Endothelial cell of umbilical vein (primary cell): Measurements from ENCODE around the gene ARL8B. TPM values are rescaled to one million over a fixed set of nuclear protein-coding genes. Genes with fewer than 3 reads are reported as not detected.

ENCODE experiments used
- BruUV-seq: library from RNA; stranded (reverse); fragments of 400-500 nt; replicated peaks from 2 replicates; lab custom pipeline; 2021; lab: Mats Ljungman, UMichigan
- CTCF ChIA-PET: fragments of 300-600, 350-600 bp; sonication (Branson Sonifier 250); formaldehyde crosslinking; loops from one replicate; lab custom pipeline; 2021; ENCODE audit warnings: antibody characterized with exemption, inconsistent platforms; lab: Charles Lee
- POLR2A ChIA-PET: fragments of 300-600, 350-600 bp; sonication (Branson Sonifier 250); formaldehyde crosslinking; loops from one replicate; lab custom pipeline; 2021; ENCODE audit warnings: antibody characterized with exemption, inconsistent platforms; lab: Charles Lee
- DNase-seq: peaks from one replicate; pipeline ENCODE4 v3.0.0-alpha.2; 2011; ENCODE audit warnings: low read depth, low spot score
- FAIRE-seq: peaks from 2 replicates; lab custom pipeline; 2011; peaks lifted over from hg19 to GRCh38; lab: Jason Lieb, UNC
- H2AFZ ChIP-seq: 2 replicates; pipeline ENCODE4 v1.6.0; 2012; ENCODE audit warnings: low read depth, low read length, control low read depth, inconsistent platforms
- H3K27ac ChIP-seq: 2 replicates; pipeline ENCODE4 v1.5.1; 2011; ENCODE audit warnings: low read depth, mild to moderate bottlenecking, control low read depth, low read length, moderate library complexity; ENCODE audit not compliant: insufficient read depth
- H3K27me3 ChIP-seq, 2 experiments: 2 replicates each; pipeline versions ENCODE4 v1.6.0 to v1.6.1; 2011; ENCODE audit warnings: low read length in 2 of 2, mixed read lengths in 1 of 2; ENCODE audit not compliant: control insufficient read depth in 2 of 2, insufficient read depth in 2 of 2
- H3K36me3 ChIP-seq, 2 experiments: 2 replicates in 1 of 2; 3 replicates in 1 of 2; pipeline ENCODE4 v1.5.1; 2011; ENCODE audit warnings: low read length in 2 of 2, mild to moderate bottlenecking in 1 of 2, moderate library complexity in 1 of 2; ENCODE audit not compliant: control insufficient read depth in 2 of 2, insufficient read depth in 2 of 2; ENCODE audit errors: extremely low read depth in 1 of 2
- H3K4me1 ChIP-seq: 3 replicates; pipeline ENCODE4 v1.5.1; 2011; ENCODE audit warnings: mild to moderate bottlenecking, low read length; ENCODE audit not compliant: control insufficient read depth, insufficient read depth; ENCODE audit errors: extremely low read depth
- H3K4me2 ChIP-seq: 2 replicates; pipeline ENCODE4 v1.6.1; 2011; ENCODE audit warnings: low read length, control low read depth, mixed read lengths; ENCODE audit not compliant: insufficient read depth
- H3K4me3 ChIP-seq, 3 experiments: fragments of 200-600 bp in 1 of 3; sonication (generic), shearing (Covaris generic) in 1 of 3; replicated peaks in 1 of 3; 2 replicates each; pipeline ENCODE4 v1.5.1; 2011 to 2016; ENCODE audit warnings: control low read depth in 3 of 3, low read length in 3 of 3, mild to moderate bottlenecking in 2 of 3, inconsistent platforms in 1 of 3, low read depth in 1 of 3, moderate library complexity in 1 of 3; ENCODE audit not compliant: insufficient read depth in 1 of 3
- H3K79me2 ChIP-seq: 2 replicates; pipeline ENCODE4 v1.6.0; 2012; ENCODE audit warnings: low read length, inconsistent platforms; ENCODE audit not compliant: control insufficient read depth, insufficient read depth
- H3K9ac ChIP-seq: replicated peaks from 2 replicates; pipeline ENCODE3; 2011; ENCODE audit warnings: low read length, control low read depth; ENCODE audit not compliant: insufficient read depth; ENCODE audit errors: extremely low read depth
- H3K9me1 ChIP-seq: replicated peaks from 3 replicates; pipeline ENCODE4 v1.6.0; 2011; ENCODE audit warnings: mild to moderate bottlenecking, low read length; ENCODE audit not compliant: control insufficient read depth, insufficient read depth; ENCODE audit errors: extremely low read depth
- H3K9me3 ChIP-seq: replicated peaks from 2 replicates; pipeline ENCODE4 v1.5.1; 2012; ENCODE audit warnings: low read length, inconsistent platforms; ENCODE audit not compliant: control insufficient read depth, insufficient read depth
- H4K20me1 ChIP-seq: replicated peaks from 2 replicates; pipeline ENCODE3; 2011; ENCODE audit warnings: mild to moderate bottlenecking, low read length; ENCODE audit not compliant: control insufficient read depth, insufficient read depth; ENCODE audit errors: extremely low read depth
- EZH2 ChIP-seq: IDR thresholded peaks from 2 replicates; pipeline ENCODE4 v1.6.1; 2012; ENCODE audit warnings: borderline replicate concordance, low read depth, mild to moderate bottlenecking, moderate library complexity, low read length, inconsistent platforms; ENCODE audit not compliant: severe bottlenecking
- FOS ChIP-seq: IDR thresholded peaks from 2 replicates; pipeline ENCODE4 v1.6.1; 2011; ENCODE audit warnings: mild to moderate bottlenecking, low read length, moderate library complexity, borderline replicate concordance; ENCODE audit not compliant: insufficient read depth
- GATA2 ChIP-seq: IDR thresholded peaks from 2 replicates; pipeline ENCODE4 v1.7.0; 2011; ENCODE audit warnings: low read depth, mild to moderate bottlenecking, moderate library complexity, mixed read lengths, low read length; ENCODE audit not compliant: insufficient read length, insufficient read depth
- JUN ChIP-seq: IDR thresholded peaks from 2 replicates; pipeline ENCODE4 v1.6.1; 2011; ENCODE audit warnings: borderline replicate concordance, low read depth; ENCODE audit not compliant: insufficient read length, insufficient read depth
- MYC ChIP-seq: IDR thresholded peaks from one replicate; pipeline ENCODE4 v1.6.1; 2011; ENCODE audit warnings: mild to moderate bottlenecking, low read depth, low read length
- POLR2A ChIP-seq: IDR thresholded peaks from 2 replicates; pipeline ENCODE4 v1.6.1; 2012; ENCODE audit warnings: low read depth, mild to moderate bottlenecking, control low read depth, low read length
- POLR2AphosphoS5 ChIP-seq: IDR thresholded peaks from 2 replicates; pipeline ENCODE4 v1.6.1; 2012; ENCODE audit warnings: low read depth, mild to moderate bottlenecking, control low read depth, low read length, moderate library complexity; ENCODE audit not compliant: insufficient read depth
- dilution Hi-C: fragments of 300-500 bp; cut with MboI; formaldehyde crosslinking; loops from one replicate; pipeline ENCODE4 v1.15.0; 2019; ENCODE audit warnings: low sequenced_read_pairs; ENCODE audit not compliant: extremely low pct_ligation_motif_present
- intact Hi-C: fragments of 100-400 bp; cut with micrococcal nuclease; formaldehyde crosslinking; loops from one replicate; pipeline ENCODE4 v1.10.0; 2022
- polyA plus RNA-seq, 4 experiments: library from polyadenylated mRNA; depleted of rRNA in 3 of 4; stranded (reverse) in 3 of 4; unstranded in 1 of 4; fragments of >200 nt; gene quantifications; 2 replicates each; pipeline versions ENCODE4 v1.2.1 to v1.2.3, GENCODE V29; 2011 to 2012; ENCODE audit warnings: missing spikeins in 1 of 4
- total RNA-seq: library from RNA; stranded (reverse); gene quantifications from 2 replicates; pipeline ENCODE4 v1.2.3, GENCODE V29; 2021
- TF ChIP-seq, protein P1 (sequence below): IDR thresholded peaks from 2 replicates; pipeline ENCODE4 v1.6.1; 2011; ENCODE audit not compliant: insufficient read depth, insufficient read length
- TF ChIP-seq, protein P2 (sequence below), 2 donors: IDR thresholded peaks; 1 replicate in 1 of 2; 2 replicates in 1 of 2; pipeline ENCODE4 v1.5.1; 2011; ENCODE audit warnings: low read length in 2 of 2, mild to moderate bottlenecking in 2 of 2, moderate library complexity in 2 of 2, control low read depth in 1 of 2, inconsistent platforms in 1 of 2, low read depth in 1 of 2; ENCODE audit not compliant: insufficient read depth in 1 of 2; ENCODE audit errors: extremely low read depth in 1 of 2

Gene ARL8B
- total and polyA plus RNA-seq, 2 donors (not counting 3 experiments of a cell fraction or from before 2014, with no cell fraction given) = 32.1 to 58.2 TPM

DNA sequence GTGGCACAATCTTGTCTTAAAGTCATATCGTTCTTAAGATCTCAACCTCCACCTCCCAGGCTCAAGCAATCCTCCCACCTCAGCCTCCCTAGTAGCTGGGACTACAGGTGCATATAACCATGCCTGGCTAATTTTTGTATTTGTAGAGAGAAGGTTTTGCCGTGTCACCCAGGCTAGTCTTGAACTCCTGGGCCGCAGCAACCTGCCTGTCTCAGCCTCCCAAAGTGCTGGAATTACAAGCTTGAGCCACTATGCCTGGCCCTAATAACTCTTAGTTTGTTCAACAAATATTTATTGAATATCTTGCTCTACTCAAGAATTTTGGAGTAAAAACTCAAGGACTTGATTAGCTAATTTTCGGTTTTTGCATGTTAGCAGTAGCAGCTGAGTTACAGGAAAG lies 46.0 kb downstream of the ARL8B start:
- no peaks in the 10 kb centered on the region for H3K27me3 ChIP-seq
- H3K9ac ChIP-seq = no peak overlapping the region
- H3K9me3 ChIP-seq = no peaks in the 10 kb centered on the region
- TF ChIP-seq, protein P1, sequence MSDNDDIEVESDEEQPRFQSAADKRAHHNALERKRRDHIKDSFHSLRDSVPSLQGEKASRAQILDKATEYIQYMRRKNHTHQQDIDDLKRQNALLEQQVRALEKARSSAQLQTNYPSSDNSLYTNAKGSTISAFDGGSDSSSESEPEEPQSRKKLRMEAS = no peak
- TF ChIP-seq MYC (no peak), POLR2AphosphoS5 (no peak), JUN (no peak), EZH2 (no peak), GATA2 (no peak), FOS (no peak), POLR2A (no peak)
- TF ChIP-seq, protein P2, sequence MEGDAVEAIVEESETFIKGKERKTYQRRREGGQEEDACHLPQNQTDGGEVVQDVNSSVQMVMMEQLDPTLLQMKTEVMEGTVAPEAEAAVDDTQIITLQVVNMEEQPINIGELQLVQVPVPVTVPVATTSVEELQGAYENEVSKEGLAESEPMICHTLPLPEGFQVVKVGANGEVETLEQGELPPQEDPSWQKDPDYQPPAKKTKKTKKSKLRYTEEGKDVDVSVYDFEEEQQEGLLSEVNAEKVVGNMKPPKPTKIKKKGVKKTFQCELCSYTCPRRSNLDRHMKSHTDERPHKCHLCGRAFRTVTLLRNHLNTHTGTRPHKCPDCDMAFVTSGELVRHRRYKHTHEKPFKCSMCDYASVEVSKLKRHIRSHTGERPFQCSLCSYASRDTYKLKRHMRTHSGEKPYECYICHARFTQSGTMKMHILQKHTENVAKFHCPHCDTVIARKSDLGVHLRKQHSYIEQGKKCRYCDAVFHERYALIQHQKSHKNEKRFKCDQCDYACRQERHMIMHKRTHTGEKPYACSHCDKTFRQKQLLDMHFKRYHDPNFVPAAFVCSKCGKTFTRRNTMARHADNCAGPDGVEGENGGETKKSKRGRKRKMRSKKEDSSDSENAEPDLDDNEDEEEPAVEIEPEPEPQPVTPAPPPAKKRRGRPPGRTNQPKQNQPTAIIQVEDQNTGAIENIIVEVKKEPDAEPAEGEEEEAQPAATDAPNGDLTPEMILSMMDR (IDR thresholded peaks at IDR 0.05; ENCODE audit: extremely low read depth in 1 of 2, insufficient read depth in 1 of 2, low read depth in 1 of 2, low read length in 2 of 2) = no peak
- H3K4me3 ChIP-seq = no peak overlapping the region
- ChIA-PET CTCF (no interaction called here), POLR2A (interaction anchor here (0.6 kb wide), 1 partner anchor 130 kb away, joined by 4 read pairs; no protein-coding TSS in a partner anchor)
- H3K4me1 ChIP-seq = peaks cover 6% of the 10 kb centered on the region
- no peak overlapping the region for H2AFZ ChIP-seq
- H4K20me1 ChIP-seq = peaks cover 11% of the 10 kb centered on the region
- no peak overlapping the region for H3K4me2 ChIP-seq
- no TSS peak for BruUV-seq
- intact Hi-C loops = no loop called here
- peaks cover 64% of the 10 kb centered on the region for H3K79me2 ChIP-seq
- FAIRE-seq (no peak), DNase-seq (no peak)
- H3K9me1 ChIP-seq = no peaks in the 10 kb centered on the region
- no peak overlapping the region for H3K27ac ChIP-seq
- H3K36me3 ChIP-seq = peaks cover 4% of the 10 kb centered on the region in 2 experiments
- dilution Hi-C loops = no loop called here
